ENCODE results near the gene BOD1L1. TPM values are rescaled to one million over a fixed set of nuclear protein-coding genes. Genes with fewer than 3 reads are reported as not detected.

The BOD1L1 gene
- total RNA-seq, 4 donors from 2014 or later, result 30.3 to 39.8 (median 34.8) TPM

DNA sequence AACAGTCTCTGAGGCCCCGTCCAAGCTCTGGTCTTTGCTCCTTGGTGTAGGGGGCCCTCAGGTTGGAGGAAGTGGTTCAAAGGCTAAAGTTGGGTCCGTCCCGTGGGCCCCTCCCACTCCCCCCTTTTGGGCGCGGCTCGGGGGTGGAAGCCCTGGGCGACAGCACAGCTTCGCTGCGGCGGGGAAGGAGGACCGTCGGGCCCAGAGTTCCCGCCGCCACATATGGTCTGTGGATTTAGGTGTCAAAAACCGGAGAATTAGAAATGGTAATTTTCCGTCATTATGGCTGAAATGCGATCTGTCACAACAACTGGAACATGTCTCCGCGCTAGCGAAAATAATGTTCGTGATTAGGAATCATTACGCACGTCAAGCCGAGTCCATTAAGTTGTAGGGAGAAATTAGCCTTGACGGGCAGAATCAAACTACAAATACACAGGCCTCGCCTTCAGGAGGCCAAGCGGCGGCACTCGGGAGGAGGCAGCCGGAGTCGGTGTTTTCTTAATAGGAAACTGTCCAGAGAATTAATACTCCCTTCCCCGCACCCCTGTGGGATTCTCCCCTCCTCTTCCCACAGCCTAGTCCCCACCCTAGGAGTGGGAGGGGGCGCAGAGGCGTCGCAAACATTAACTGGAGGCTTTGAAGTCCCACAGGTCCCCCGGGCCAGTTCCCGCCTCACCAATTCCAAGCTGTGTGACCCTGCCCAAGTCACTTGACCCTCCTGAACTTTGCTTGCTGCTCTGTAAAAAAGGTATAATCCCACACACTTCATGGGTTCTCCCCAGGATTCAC lies 98.2 kb downstream of the BOD1L1 start:
- Histone ChIP-seq H3K36me3 (no peaks in the 10 kb centered on the region), H3K4me1 (peaks cover 6 to 35% (median 32%) of the 10 kb centered on the region in 4 donors), H3K27me3 (peaks cover 0 to 100% (median 81%) of the 10 kb centered on the region in 4 donors), H3K4me3 (no peak overlapping the region), H3K9me3 (peaks cover 0 to 11% (median 10%) of the 10 kb centered on the region in 4 donors), H3K27ac (replicated peaks in 1 of 4) (no peak overlapping the region)
- whole genome bisulfite sequencing, result 28% methylated on average over 26 of the region's 37 CpGs
- intact Hi-C loops (cut with DNase I), result no loop called here
- TF ChIP-seq POLR2A (IDR thresholded peaks at IDR 0.05; ENCODE audit: low read depth) (no peak), EP300 (IDR thresholded peaks at IDR 0.05) (no peak), POLR2AphosphoS5 (IDR thresholded peaks at IDR 0.05) (no peak)
- TF ChIP-seq, protein P1, sequence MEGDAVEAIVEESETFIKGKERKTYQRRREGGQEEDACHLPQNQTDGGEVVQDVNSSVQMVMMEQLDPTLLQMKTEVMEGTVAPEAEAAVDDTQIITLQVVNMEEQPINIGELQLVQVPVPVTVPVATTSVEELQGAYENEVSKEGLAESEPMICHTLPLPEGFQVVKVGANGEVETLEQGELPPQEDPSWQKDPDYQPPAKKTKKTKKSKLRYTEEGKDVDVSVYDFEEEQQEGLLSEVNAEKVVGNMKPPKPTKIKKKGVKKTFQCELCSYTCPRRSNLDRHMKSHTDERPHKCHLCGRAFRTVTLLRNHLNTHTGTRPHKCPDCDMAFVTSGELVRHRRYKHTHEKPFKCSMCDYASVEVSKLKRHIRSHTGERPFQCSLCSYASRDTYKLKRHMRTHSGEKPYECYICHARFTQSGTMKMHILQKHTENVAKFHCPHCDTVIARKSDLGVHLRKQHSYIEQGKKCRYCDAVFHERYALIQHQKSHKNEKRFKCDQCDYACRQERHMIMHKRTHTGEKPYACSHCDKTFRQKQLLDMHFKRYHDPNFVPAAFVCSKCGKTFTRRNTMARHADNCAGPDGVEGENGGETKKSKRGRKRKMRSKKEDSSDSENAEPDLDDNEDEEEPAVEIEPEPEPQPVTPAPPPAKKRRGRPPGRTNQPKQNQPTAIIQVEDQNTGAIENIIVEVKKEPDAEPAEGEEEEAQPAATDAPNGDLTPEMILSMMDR (IDR thresholded peaks at IDR 0.05), result no peak
- DNase-seq (ENCODE audit: extremely low spot score), result no peak

DNA sequence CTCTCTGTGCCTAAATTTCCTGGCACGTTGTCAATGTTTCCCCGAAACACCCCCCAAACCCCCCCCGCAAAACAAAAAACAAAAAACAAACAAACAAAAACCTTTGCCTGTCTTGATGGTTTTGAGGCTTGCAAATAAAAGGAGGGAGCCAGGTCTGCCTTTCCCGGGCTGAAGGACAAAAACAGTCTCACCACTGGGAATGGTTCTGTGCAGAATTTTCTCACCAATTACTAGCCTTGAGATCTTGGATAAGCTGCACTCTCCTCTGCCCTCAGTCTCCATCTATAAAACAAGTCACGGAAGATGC lies 98.8 kb downstream of the BOD1L1 start:
- no peak for DNase-seq (ENCODE audit: extremely low spot score)
- H3K27ac ChIP-seq (replicated peaks in 1 of 4), result no peak overlapping the region
- TF ChIP-seq, protein P1 (IDR thresholded peaks at IDR 0.05), result no peak
- TF ChIP-seq POLR2A (IDR thresholded peaks at IDR 0.05; ENCODE audit: low read depth), result no peak
- no peak for TF ChIP-seq EP300 (IDR thresholded peaks at IDR 0.05)
- no peak for TF ChIP-seq POLR2AphosphoS5 (IDR thresholded peaks at IDR 0.05)
- WGBS, result 17% methylated on average over 5 of the region's 5 CpGs
- H3K36me3 ChIP-seq, result no peaks in the 10 kb centered on the region
- H3K4me1 ChIP-seq, result peaks cover 6 to 35% (median 31%) of the 10 kb centered on the region in 4 donors
- no peak overlapping the region for H3K4me3 ChIP-seq
- H3K27me3 ChIP-seq, result peaks cover 0 to 100% (median 81%) of the 10 kb centered on the region in 4 donors
- H3K9me3 ChIP-seq, result peaks cover 0 to 16% (median 15%) of the 10 kb centered on the region in 4 donors
- intact Hi-C loops (cut with DNase I), result no loop called here

DNA sequence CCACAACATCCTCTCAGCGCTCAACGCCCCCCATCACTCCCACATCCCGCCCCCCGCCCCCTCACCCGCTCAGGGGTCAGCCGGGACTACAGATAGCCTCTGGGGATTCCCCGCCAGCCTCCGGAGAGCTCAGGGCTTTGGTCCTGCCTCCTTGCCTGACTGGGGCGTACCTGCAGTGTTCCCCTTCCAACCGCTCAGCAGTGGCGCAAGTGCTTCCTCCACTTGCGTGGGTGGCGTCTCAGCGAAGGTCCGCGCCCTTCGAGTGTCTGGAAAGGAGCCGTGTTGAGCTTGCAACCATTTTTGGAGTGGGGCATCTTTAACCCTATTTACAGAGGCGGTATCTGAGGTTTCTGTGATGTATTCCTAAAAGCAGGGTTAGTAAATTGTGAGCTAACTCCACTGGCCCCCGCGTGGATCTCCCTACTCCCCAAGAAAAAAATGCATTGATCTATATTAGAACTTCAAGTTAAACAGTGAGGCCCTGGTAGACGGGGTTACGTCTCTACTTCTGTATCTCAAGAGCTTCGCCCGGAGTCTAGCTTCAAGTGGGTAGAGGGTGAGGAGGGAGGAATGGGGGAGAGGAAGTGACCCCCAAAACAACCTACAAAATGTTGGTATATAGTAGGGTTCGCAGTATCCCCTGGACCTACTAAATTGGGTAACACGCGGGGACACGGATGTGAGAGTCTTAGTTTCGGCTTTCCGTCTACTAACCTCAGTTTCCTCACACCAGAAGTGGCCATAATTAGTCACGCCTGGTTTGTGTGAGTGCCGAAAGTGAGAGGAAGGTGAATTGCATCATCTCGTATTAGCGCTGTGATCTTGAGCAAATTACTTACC lies 99.3 kb downstream of the BOD1L1 start:
- intact Hi-C loops (cut with DNase I), result no loop called here
- Histone ChIP-seq H3K9me3 (peaks cover 0 to 20% (median 18%) of the 10 kb centered on the region in 4 donors), H3K27me3 (peaks cover 0 to 100% (median 83%) of the 10 kb centered on the region in 4 donors), H3K4me3 (no peak overlapping the region), H3K27ac (replicated peaks in 1 of 4) (no peak overlapping the region), H3K36me3 (no peaks in the 10 kb centered on the region), H3K4me1 (peaks cover 6 to 40% (median 33%) of the 10 kb centered on the region in 4 donors)
- DNase-seq (ENCODE audit: extremely low spot score), result no peak
- TF ChIP-seq POLR2A (IDR thresholded peaks at IDR 0.05; ENCODE audit: low read depth), result no peak
- 8% methylated on average over 23 of the region's 35 CpGs for WGBS

DNA sequence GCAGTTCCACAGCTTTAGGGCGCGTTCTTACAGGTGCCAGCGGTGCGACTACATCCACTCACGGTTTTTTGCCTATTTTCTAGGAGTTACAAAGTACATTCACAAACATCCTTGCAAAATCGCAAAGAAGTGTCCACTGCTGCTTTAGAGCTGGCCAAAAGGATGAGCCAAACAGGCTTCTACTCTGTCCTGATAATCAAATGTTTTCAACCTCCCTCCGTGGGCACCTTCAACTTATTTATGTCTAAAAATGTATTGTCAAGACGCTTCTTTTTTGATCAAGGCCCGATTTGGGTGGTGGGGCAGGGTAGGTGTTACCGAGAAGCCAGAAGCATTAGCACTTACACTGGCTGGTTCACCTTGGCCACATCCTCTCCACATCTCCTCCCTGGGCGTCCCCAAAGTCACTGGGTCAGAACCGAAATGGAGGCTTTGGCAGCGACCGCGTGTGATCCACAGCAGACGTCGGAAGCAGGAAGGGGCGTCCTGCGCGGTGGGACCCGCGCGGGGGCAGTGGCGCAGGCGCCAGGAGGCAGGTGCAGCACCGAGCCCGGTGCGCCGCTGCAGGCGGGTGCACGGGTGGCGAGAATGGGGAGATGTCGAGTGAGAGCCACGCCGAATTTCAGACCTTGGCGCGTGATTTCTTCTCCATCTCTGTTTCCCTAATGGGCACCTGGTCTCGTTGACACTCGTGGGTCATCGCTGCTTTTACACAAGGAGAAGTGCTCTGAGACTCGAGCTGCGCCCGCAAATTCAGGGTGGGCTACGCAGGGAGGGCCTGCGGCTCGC lies 100.1 kb downstream of the BOD1L1 start:
- TF ChIP-seq POLR2AphosphoS5 (IDR thresholded peaks at IDR 0.05) (no peak), EP300 (IDR thresholded peaks at IDR 0.05) (no peak), POLR2A (IDR thresholded peaks at IDR 0.05; ENCODE audit: low read depth) (no peak)
- TF ChIP-seq, protein P1 (IDR thresholded peaks at IDR 0.05), result no peak
- 9% methylated on average over 34 of the region's 46 CpGs for WGBS
- Histone ChIP-seq H3K36me3 (no peaks in the 10 kb centered on the region), H3K4me1 (peaks cover 6 to 48% (median 41%) of the 10 kb centered on the region in 4 donors), H3K27ac (replicated peaks in 1 of 4) (no peak overlapping the region), H3K4me3 (no peak overlapping the region), H3K9me3 (peaks cover 0 to 20% (median 18%) of the 10 kb centered on the region in 4 donors), H3K27me3 (peaks cover 3 to 100% (median 85%) of the 10 kb centered on the region in 4 donors)
- DNase-seq (ENCODE audit: extremely low spot score), result no peak
- intact Hi-C loops (cut with DNase I), result no loop called here

Data from esophagus muscularis mucosa (tissue), 4 donors.